ENCODE measurements around the gene PDHA1.

DNA sequence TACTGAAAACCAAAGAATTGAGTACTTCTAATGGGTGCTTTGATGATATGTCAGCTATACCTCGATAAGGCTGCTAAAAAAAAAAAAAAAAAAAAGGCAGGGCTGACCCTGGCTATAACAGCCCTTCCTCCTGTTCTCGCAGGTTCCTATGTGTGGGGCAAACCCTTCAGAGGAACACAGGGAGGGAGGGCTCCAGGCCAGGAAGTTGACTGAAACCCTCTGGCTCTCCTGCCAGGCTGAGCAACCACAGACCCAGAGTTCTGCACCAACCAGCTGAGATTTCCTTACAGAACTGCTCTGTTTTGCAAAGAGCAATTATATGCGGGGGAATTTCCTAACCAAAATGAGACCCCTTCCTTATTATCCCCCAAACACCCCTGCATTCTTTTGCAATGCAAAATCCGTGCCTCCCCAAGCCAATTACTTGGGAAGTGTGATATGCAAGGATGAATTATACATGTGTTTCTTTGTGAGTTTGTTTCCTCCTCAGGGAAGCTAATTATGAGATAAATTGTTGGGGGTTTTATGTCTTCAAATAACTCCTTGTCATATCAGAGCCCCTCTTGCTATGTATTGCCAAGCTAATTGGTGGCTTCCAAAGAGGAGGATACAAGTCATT is 45.6 kb downstream of the PDHA1 start:
- no peak for TF ChIP-seq POLR2A (IDR thresholded peaks at IDR 0.05; ENCODE audit: low read length)
- no peak for TF ChIP-seq GATA1 (IDR thresholded peaks at IDR 0.05; ENCODE audit: low read depth, low read length)
